IMR-90 (cell line): Measurements from ENCODE around the gene TM4SF1. TPM values are rescaled to one million over a fixed set of nuclear protein-coding genes. Genes with fewer than 3 reads are reported as not detected.

Source experiments
- ATAC-seq: fragments of 200-7000 bp; cut with Tn5 transposase; 2 replicates; pipeline ENCODE4 v1.9.1; 2020; ENCODE audit warnings: low read depth, mild to moderate bottlenecking, moderate library complexity
- BruUV-seq: library from RNA; stranded (reverse); fragments of 400-500 nt; replicated peaks from 2 replicates; lab custom pipeline; 2021; lab: Mats Ljungman, UMichigan
- CTCF ChIA-PET: fragments of 300-600 bp; formaldehyde crosslinking; extraction: SDS; loops from one replicate; lab custom pipeline; 2021; ENCODE audit warnings: antibody characterized with exemption; lab: Yijun Ruan, JAX
- POLR2A ChIA-PET: fragments of 300-600 bp; sonication (Branson Sonifier 250); formaldehyde crosslinking; loops from one replicate; lab custom pipeline; 2022; ENCODE audit warnings: antibody characterized with exemption; ENCODE audit not compliant: unreplicated experiment; lab: Charles Lee
- DNase-seq: peaks from one replicate; pipeline ENCODE4 v3.0.0; 2013
- H2AFZ ChIP-seq: replicated peaks from 2 replicates; pipeline ENCODE3; 2013; ENCODE audit warnings: low read length, mild to moderate bottlenecking; ENCODE audit not compliant: poor library complexity
- H2AK5ac ChIP-seq: 2 replicates; pipeline ENCODE4 v1.6.1; 2013; ENCODE audit warnings: low read depth, low read length, inconsistent platforms
- H2AK9ac ChIP-seq: replicated peaks from 2 replicates; pipeline ENCODE3; 2013; ENCODE audit warnings: mild to moderate bottlenecking, low read depth, low read length, moderate library complexity; ENCODE audit not compliant: poor library complexity
- H2BK120ac ChIP-seq: 2 replicates; pipeline ENCODE4 v1.6.1; 2013; ENCODE audit warnings: low read depth, low read length, inconsistent platforms
- H2BK15ac ChIP-seq: 3 replicates; pipeline ENCODE4 v1.6.1; 2013; ENCODE audit warnings: low read depth, low read length, inconsistent platforms
- H2BK20ac ChIP-seq: 2 replicates; pipeline ENCODE4 v1.6.1; 2013; ENCODE audit warnings: low read depth, mild to moderate bottlenecking, inconsistent platforms, low read length, moderate library complexity
- H2BK5ac ChIP-seq: 2 replicates; pipeline ENCODE4 v1.6.1; 2013; ENCODE audit warnings: mild to moderate bottlenecking, low read depth, low read length, inconsistent platforms; ENCODE audit not compliant: poor library complexity, severe bottlenecking
- H3K14ac ChIP-seq: replicated peaks from 2 replicates; pipeline ENCODE4 v1.6.1; 2013; ENCODE audit warnings: low read depth, low read length, inconsistent platforms
- H3K18ac ChIP-seq: 2 replicates; pipeline ENCODE4 v1.6.1; 2013; ENCODE audit warnings: low read depth, low read length, control low read depth
- H3K23ac ChIP-seq: 2 replicates; pipeline ENCODE4 v1.6.1; 2013; ENCODE audit warnings: low read depth, low read length, inconsistent platforms
- H3K27ac ChIP-seq: 2 replicates; pipeline ENCODE4 v1.5.1; 2013; ENCODE audit warnings: mild to moderate bottlenecking, control low read depth, low read length; ENCODE audit not compliant: insufficient read depth
- H3K27me3 ChIP-seq: 2 replicates; pipeline ENCODE4 v1.6.1; 2013; ENCODE audit warnings: low read length; ENCODE audit not compliant: control insufficient read depth, insufficient read depth
- H3K36me3 ChIP-seq: 2 replicates; pipeline ENCODE4 v1.6.1; 2013; ENCODE audit warnings: low read length, mixed read lengths; ENCODE audit not compliant: control insufficient read depth, insufficient read depth
- H3K4ac ChIP-seq: 2 replicates; pipeline ENCODE4 v1.6.1; 2013; ENCODE audit warnings: low read depth, low read length, inconsistent platforms
- H3K4me1 ChIP-seq: 2 replicates; pipeline ENCODE4 v1.6.1; 2013; ENCODE audit warnings: low read length, mixed read lengths; ENCODE audit not compliant: control insufficient read depth, insufficient read depth
- H3K4me2 ChIP-seq: 2 replicates; pipeline ENCODE4 v1.6.1; 2013; ENCODE audit warnings: low read depth, mild to moderate bottlenecking, control low read depth, low read length, moderate library complexity
- H3K4me3 ChIP-seq: 2 replicates; pipeline ENCODE4 v1.5.1; 2013; ENCODE audit warnings: low read depth, mild to moderate bottlenecking, control low read depth, low read length, moderate library complexity; ENCODE audit not compliant: insufficient read depth
- H3K56ac ChIP-seq: 2 replicates; pipeline ENCODE4 v1.6.1; 2013; ENCODE audit warnings: low read length, inconsistent platforms; ENCODE audit not compliant: insufficient read depth; ENCODE audit errors: extremely low read depth
- H3K79me1 ChIP-seq, 2 experiments: 2 replicates each; pipeline ENCODE4 v1.6.1; 2013; ENCODE audit warnings: low read length in 2 of 2, inconsistent platforms in 1 of 2, low read depth in 1 of 2
- H3K9ac ChIP-seq: 2 replicates; pipeline ENCODE4 v1.6.1; 2013; ENCODE audit warnings: low read depth, low read length, control low read depth
- H3K9me1 ChIP-seq: 2 replicates; pipeline ENCODE4 v1.6.1; 2013; ENCODE audit warnings: low read length, inconsistent platforms; ENCODE audit not compliant: insufficient read depth
- H3K9me3 ChIP-seq: 2 replicates; pipeline ENCODE4 v1.6.1; 2013; ENCODE audit warnings: low read length; ENCODE audit not compliant: control insufficient read depth, insufficient read depth
- H4K20me1 ChIP-seq: 2 replicates; pipeline ENCODE4 v1.6.1; 2013; ENCODE audit warnings: low read length, inconsistent platforms; ENCODE audit not compliant: insufficient read depth
- H4K5ac ChIP-seq: 2 replicates; pipeline ENCODE4 v1.6.1; 2013; ENCODE audit warnings: mild to moderate bottlenecking, low read depth, low read length, control low read depth
- H4K8ac ChIP-seq, 2 experiments: 2 replicates each; pipeline ENCODE4 v1.6.1; 2013; ENCODE audit warnings: low read depth in 2 of 2, low read length in 2 of 2, control low read depth in 1 of 2, inconsistent platforms in 1 of 2
- H4K91ac ChIP-seq: 2 replicates; pipeline ENCODE4 v1.6.1; 2013; ENCODE audit warnings: low read depth, low read length, inconsistent platforms; ENCODE audit not compliant: insufficient read depth
- BHLHE40 ChIP-seq: fragments of 150-350 bp; IDR thresholded peaks from 2 replicates; pipeline ENCODE4 v1.6.1; 2016; ENCODE audit warnings: mild to moderate bottlenecking, low read depth, low read length
- CEBPB ChIP-seq: IDR thresholded peaks from 2 replicates; pipeline ENCODE4 v1.6.1; 2012; ENCODE audit warnings: low read depth, low read length, improper control_type of control experiment
- CHD1 ChIP-seq: IDR thresholded peaks from 2 replicates; pipeline ENCODE4 v1.6.1; 2012; ENCODE audit warnings: low read depth, low read length, improper control_type of control experiment
- FOS ChIP-seq: fragments of 150-350 bp; IDR thresholded peaks from 2 replicates; pipeline ENCODE4 v1.6.1; 2016; ENCODE audit warnings: low read depth, low read length
- MAFK ChIP-seq: IDR thresholded peaks from 2 replicates; pipeline ENCODE4 v1.6.1; 2012; ENCODE audit warnings: low read depth, low read length, improper control_type of control experiment
- MAZ ChIP-seq: IDR thresholded peaks from 2 replicates; pipeline ENCODE4 v1.6.1; 2012; ENCODE audit warnings: low read depth, mild to moderate bottlenecking, low read length, improper control_type of control experiment, moderate library complexity, borderline replicate concordance
- MXI1 ChIP-seq: IDR thresholded peaks from 2 replicates; pipeline ENCODE4 v1.6.1; 2012; ENCODE audit warnings: low read depth, mild to moderate bottlenecking, low read length, moderate library complexity, borderline replicate concordance
- NFE2L2 ChIP-seq: fragments of 150-350 bp; IDR thresholded peaks from 2 replicates; pipeline ENCODE4 v1.6.1; 2016; ENCODE audit warnings: low read depth, mild to moderate bottlenecking, low read length
- POLR2A ChIP-seq: IDR thresholded peaks from 2 replicates; pipeline ENCODE4 v1.6.1; 2012; ENCODE audit warnings: mild to moderate bottlenecking, low read depth, low read length
- RAD21 ChIP-seq: IDR thresholded peaks from 2 replicates; pipeline ENCODE4 v1.6.1; 2012; ENCODE audit warnings: low read length, improper control_type of control experiment
- RCOR1 ChIP-seq: IDR thresholded peaks from 2 replicates; pipeline ENCODE4 v1.6.1; 2012; ENCODE audit warnings: mild to moderate bottlenecking, low read length, improper control_type of control experiment; ENCODE audit not compliant: insufficient replicate concordance
- RFX5 ChIP-seq: IDR thresholded peaks from 2 replicates; pipeline ENCODE4 v1.8.0; 2012; ENCODE audit warnings: low read depth, mild to moderate bottlenecking, low read length, moderate library complexity
- SMC3 ChIP-seq: fragments of 150-350 bp; IDR thresholded peaks from 2 replicates; pipeline ENCODE4 v1.6.1; 2016; ENCODE audit warnings: low read depth, mild to moderate bottlenecking, antibody characterized with exemption, low read length, moderate library complexity
- WGBS, 2 experiments: methylation state at CpG; one replicate each; pipeline versions ENCODE4 v1.1.5 to v1.1.7; 2013; ENCODE audit warnings: missing lambda C conversion rate in 2 of 2; ENCODE audit not compliant: insufficient read length in 1 of 2; ENCODE audit errors: extremely low coverage in 2 of 2; 5-methylcytosine and 5-hydroxymethylcytosine counted together
- dilution Hi-C: fragments of 300-500 bp; cut with HindIII; formaldehyde crosslinking; loops from one replicate; pipeline ENCODE4 v1.14.3; 2018; ENCODE audit warnings: low sequenced_read_pairs; ENCODE audit not compliant: unreplicated experiment
- in situ Hi-C: fragments of 300-500 bp; cut with MboI; formaldehyde crosslinking; loops from 3 replicates; pipeline ENCODE4 v1.14.3; 2019; ENCODE audit warnings: low sequenced_read_pairs, inconsistent platforms, mixed read lengths
- intact Hi-C: fragments of 100-400 bp; cut with micrococcal nuclease; formaldehyde crosslinking; loops from 2 replicates; pipeline ENCODE4 v1.10.0; 2022
- polyA plus RNA-seq, 3 experiments: library from polyadenylated mRNA; depleted of rRNA; stranded (reverse); fragments of >200 nt; gene quantifications; 2 replicates each; pipeline ENCODE4 v1.2.3, GENCODE V29; 2012; ENCODE audit warnings: low replicate concordance in 1 of 3
- total RNA-seq: library from RNA; depleted of rRNA; stranded (reverse); fragments of >200 nt; gene quantifications from 2 replicates; pipeline ENCODE4 v1.2.3, GENCODE V29; 2012
- TF ChIP-seq, protein P1 (sequence below): fragments of 150-350 bp; IDR thresholded peaks from 2 replicates; pipeline ENCODE4 v1.6.1; 2017; ENCODE audit warnings: mild to moderate bottlenecking, antibody characterized with exemption, low read length, low read depth
- TF ChIP-seq, protein P2 (sequence below): fragments of 150-350 bp; IDR thresholded peaks from 2 replicates; pipeline ENCODE4 v1.6.1; 2016; ENCODE audit warnings: low read depth, mild to moderate bottlenecking, low read length, moderate library complexity, borderline replicate concordance
- TF ChIP-seq, protein P3 (sequence below): conservative IDR thresholded peaks from 2 replicates; pipeline ENCODE4 v1.5.1; 2012; ENCODE audit warnings: mild to moderate bottlenecking, low read depth, low read length, improper control_type of control experiment

TM4SF1 gene
- total and polyA plus RNA-seq, 2 of the 4 experiments (the other 2 are of a cell fraction), result 232 to 302 TPM

DNA sequence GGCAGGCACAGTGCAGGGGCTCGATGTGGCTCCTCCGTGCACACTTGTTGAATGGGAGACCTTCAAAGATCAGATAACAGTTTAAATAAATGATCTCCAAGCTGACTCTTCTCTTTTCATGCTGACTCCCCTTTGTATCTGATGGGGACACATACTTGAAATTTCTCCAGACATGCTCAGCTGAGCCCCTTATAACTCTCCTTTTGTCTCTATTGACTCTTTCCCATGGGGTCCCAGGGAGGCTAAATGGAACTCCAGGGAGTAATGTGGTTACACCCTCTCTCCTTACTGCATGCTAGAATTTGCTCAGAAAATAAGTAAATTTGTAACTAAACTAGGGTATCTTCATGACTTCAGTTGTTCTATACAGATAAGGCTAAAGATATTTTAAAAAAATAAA, 48.9 kb upstream of the TM4SF1 start:
- H2BK120ac ChIP-seq, result no peak overlapping the region
- no TSS peak for BruUV-seq

More for the DNA sequence above, 48.9 kb upstream of the TM4SF1 start:
- POLR2A ChIA-PET, result no interaction called here
- no peaks in the 10 kb centered on the region for H3K36me3 ChIP-seq
- 20% methylated on average over 2 of the region's 2 CpGs; no CpG with 5 or more reads in 1 of the 2 experiments for WGBS, 2 experiments
- no peaks in the 10 kb centered on the region for H3K27me3 ChIP-seq
- H3K4me1 ChIP-seq, result no peaks in the 10 kb centered on the region
- H2BK20ac ChIP-seq, result no peak overlapping the region
- no peak overlapping the region for H4K91ac ChIP-seq
- H3K9me1 ChIP-seq, result no peaks in the 10 kb centered on the region
- no peak overlapping the region for H3K23ac ChIP-seq
- no peak overlapping the region for H3K4me3 ChIP-seq
- no peak overlapping the region for H2BK15ac ChIP-seq
- H3K4ac ChIP-seq, result no peak overlapping the region
- CTCF ChIA-PET, result interaction anchor here (1.0 kb wide), 1 partner anchor 9 kb away, joined by 3 read pairs; no protein-coding TSS in a partner anchor
- H2AK9ac ChIP-seq, result no peak overlapping the region
- no peak overlapping the region for H3K9ac ChIP-seq
- H3K9me3 ChIP-seq, result no peaks in the 10 kb centered on the region
- no peak overlapping the region for H3K4me2 ChIP-seq
- no peak overlapping the region for H2AFZ ChIP-seq
- intact Hi-C loops (no loop called here), in situ Hi-C loops (no loop called here), dilution Hi-C loops (no loop called here)
- no peak for ATAC-seq
- no peaks in the 10 kb centered on the region for H4K20me1 ChIP-seq
- no peak overlapping the region for H3K56ac ChIP-seq
- TF ChIP-seq CEBPB (no peak), MAFK (no peak), MAZ (no peak), CHD1 (no peak), MXI1 (no peak), RAD21 (no peak), RCOR1 (no peak), POLR2A (no peak), BHLHE40 (no peak), FOS (no peak), NFE2L2 (no peak), SMC3 (no peak), RFX5 (no peak)
- TF ChIP-seq, protein P1, sequence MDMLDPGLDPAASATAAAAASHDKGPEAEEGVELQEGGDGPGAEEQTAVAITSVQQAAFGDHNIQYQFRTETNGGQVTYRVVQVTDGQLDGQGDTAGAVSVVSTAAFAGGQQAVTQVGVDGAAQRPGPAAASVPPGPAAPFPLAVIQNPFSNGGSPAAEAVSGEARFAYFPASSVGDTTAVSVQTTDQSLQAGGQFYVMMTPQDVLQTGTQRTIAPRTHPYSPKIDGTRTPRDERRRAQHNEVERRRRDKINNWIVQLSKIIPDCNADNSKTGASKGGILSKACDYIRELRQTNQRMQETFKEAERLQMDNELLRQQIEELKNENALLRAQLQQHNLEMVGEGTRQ, result no peak
- TF ChIP-seq, protein P2, sequence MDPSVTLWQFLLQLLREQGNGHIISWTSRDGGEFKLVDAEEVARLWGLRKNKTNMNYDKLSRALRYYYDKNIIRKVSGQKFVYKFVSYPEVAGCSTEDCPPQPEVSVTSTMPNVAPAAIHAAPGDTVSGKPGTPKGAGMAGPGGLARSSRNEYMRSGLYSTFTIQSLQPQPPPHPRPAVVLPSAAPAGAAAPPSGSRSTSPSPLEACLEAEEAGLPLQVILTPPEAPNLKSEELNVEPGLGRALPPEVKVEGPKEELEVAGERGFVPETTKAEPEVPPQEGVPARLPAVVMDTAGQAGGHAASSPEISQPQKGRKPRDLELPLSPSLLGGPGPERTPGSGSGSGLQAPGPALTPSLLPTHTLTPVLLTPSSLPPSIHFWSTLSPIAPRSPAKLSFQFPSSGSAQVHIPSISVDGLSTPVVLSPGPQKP, result no peak
- TF ChIP-seq, protein P3, sequence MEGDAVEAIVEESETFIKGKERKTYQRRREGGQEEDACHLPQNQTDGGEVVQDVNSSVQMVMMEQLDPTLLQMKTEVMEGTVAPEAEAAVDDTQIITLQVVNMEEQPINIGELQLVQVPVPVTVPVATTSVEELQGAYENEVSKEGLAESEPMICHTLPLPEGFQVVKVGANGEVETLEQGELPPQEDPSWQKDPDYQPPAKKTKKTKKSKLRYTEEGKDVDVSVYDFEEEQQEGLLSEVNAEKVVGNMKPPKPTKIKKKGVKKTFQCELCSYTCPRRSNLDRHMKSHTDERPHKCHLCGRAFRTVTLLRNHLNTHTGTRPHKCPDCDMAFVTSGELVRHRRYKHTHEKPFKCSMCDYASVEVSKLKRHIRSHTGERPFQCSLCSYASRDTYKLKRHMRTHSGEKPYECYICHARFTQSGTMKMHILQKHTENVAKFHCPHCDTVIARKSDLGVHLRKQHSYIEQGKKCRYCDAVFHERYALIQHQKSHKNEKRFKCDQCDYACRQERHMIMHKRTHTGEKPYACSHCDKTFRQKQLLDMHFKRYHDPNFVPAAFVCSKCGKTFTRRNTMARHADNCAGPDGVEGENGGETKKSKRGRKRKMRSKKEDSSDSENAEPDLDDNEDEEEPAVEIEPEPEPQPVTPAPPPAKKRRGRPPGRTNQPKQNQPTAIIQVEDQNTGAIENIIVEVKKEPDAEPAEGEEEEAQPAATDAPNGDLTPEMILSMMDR, result no peak
- no peak overlapping the region for H4K8ac ChIP-seq
- H3K14ac ChIP-seq, result no peak overlapping the region
- H3K79me1 ChIP-seq, result no peaks in the 10 kb centered on the region
- H4K5ac ChIP-seq, result no peak overlapping the region
- no peak overlapping the region for H3K18ac ChIP-seq
- H2AK5ac ChIP-seq, result no peak overlapping the region
- no peak overlapping the region for H2BK5ac ChIP-seq
- no peak for DNase-seq
- no peak overlapping the region for H3K27ac ChIP-seq
